Stimulated activated CD8-positive, alpha-beta memory T cell treated with anti-CD3 and anti-CD28 coated beads, Interleukin-7, amount 100 ng/mL, for 48 hours (primary cell): Measurements from ENCODE around the gene PLCXD1.
"Not testable (repeated sequence)": the region's sequence is repeated elsewhere in the genome, so short reads cannot be mapped to it uniquely, and the experiment has no call there.

Experiments
- DNase-seq, 2 donors: peaks; one replicate each; pipeline ENCODE4 v3.0.0-alpha.2; 2020; ENCODE audit warnings: low read depth in 1 of 2; ENCODE audit errors: extremely low read depth in 1 of 2

Gene PLCXD1

DNA sequence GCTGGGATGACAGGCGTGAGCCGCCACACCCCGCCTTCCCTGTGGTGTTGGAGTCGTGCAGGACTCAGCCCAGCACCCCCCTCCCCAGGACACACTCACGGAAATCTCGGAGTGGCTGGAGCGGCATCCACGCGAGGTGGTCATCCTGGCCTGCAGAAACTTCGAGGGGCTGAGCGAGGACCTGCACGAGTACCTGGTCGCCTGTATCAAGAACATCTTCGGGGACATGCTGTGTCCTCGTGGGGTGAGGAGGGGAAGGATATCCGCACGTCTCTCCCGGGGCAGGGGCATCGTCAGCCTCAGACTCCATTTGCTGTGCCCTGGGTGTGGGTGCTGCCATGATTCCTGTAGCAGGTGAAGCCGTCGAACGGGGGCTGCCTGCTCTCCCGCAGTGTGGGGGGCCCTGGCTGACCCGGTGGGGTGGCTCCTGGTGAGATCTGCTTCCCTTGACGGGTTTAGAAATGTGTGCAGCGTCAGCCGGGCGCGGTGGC lies 10.3 kb downstream of the PLCXD1 start:
- no peak for DNase-seq

DNA sequence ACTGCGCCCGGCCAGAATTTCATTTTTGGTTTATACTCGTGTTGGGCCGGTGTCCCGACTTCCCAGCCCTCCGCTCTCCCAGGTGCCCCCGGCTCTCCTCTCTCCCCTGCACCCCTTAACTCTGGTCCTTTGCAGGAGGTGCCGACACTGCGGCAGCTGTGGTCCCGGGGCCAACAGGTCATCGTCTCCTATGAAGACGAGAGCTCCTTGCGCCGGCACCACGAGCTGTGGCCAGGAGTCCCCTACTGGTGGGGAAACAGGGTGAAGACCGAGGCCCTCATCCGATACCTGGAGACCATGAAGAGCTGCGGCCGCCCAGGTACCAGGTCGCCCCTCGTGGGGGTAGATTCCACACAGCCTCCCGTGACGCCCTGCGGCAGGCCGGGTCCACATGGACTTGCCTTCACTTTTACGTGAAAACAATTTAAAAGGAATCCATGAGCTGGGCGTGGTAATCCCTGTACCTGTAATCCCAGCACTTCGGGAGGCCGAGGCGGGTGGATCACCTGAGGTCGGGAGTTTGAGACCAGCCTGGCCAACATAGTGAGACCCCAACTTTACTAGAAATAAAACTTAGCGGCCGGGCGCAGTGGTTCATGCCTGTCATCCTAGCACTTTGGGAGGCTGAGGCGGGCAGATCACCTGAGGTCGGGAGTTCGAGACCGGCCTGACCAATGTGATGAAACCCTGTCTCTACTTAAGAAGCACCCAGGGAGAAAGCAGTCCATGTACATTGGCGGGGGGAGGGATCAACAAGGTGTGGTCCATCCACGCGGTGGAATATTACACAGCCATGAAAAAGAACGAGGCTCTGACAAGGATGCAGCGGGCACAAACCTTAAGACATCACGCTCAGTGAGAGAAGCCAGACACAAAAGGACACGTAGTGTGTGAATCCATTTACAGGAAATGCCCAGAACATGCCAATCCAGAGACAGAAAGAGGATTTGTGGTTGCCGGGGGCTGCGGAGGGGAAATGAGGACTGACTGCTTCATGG lies 12.0 kb downstream of the PLCXD1 start:
- no peak for DNase-seq

DNA sequence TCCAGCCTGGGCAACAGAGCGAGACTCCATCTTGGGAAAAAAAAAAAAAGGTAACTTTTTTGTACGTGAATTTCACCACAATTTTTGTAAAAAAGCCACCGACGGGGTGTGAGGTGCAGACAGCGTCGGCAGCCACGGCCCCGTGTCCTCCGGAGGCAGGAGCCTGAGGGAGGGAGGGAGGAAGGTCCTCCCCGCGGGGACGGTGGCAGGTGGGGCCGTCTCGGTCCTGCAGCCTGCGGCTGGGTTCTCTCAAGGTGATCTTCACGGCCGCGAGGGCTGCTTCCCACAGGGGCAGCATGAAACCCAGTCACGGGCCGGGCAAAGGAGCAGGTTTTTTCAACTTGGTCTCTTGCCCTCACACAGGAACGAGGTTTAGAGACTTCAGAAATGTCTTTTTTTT lies 14.0 kb downstream of the PLCXD1 start:
- DNase-seq, result no peak

- DNase-seq, result no peak
Observed at GRCh38 chrX:298993-299392, 17.8 kb downstream of the PLCXD1 start.

DNA sequence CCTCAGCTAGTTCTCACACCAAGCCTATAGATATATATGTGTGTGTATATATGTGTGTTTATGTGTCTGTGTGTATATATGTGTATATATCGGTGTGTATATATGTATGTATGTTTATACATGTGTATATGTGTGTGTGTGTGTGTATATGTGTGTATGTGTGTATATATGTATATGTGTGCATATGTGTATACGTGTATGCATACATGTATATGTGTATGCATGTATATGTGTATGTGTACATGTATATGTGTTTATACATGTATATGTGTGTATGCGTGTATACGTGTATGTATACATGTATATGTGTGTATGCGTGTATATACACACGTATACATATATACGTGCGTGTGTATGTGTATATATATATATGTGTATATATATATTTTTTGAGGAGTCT lies 19.2 kb downstream of the PLCXD1 start:
- no peak for DNase-seq

- DNase-seq, result no peak
Observed at GRCh38 chrX:302975-303374, 21.8 kb downstream of the PLCXD1 start.

DNA sequence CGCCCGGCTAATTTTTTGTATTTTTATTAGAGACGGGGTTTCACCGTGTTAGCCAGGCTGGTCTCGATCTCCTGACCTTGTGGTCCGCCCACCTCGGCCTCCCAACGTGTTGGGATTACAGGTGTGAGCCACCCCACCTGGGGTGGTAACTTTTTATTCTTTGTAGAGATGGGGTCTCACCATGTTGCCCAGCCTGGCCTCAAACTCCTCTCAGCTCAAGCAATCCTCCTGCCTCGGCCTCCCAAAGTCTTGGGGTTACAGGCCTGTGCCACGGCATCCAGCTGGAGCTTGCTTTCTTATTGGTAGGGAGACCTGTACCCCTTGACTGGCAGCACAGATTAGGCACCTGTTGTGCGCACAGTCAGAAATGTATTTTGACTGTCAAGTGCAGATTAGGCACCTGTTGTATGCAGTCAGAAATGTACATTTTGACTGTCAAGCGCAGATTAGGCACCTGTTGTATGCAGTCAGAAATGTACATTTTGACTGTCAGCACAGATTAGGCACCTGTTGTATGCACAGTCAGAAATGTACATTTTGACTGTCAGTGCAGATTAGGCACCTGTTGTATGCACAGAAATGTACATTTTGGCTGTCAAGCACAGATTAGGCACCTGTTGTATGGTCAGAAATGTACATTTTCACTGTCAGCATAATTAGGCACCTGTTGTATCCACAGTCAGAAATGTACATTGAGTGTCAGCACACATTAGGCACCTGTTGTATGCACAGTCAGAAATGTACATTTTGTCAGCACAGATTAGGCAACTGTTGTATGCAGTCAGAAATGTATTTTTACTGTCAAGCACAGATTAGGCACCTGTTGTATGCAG lies 24.8 kb downstream of the PLCXD1 start:
- not testable (repeated sequence) for DNase-seq

GRCh38 chrX:306614-307251 lies 25.6 kb downstream of the PLCXD1 start:
- not testable (repeated sequence) for DNase-seq

DNA sequence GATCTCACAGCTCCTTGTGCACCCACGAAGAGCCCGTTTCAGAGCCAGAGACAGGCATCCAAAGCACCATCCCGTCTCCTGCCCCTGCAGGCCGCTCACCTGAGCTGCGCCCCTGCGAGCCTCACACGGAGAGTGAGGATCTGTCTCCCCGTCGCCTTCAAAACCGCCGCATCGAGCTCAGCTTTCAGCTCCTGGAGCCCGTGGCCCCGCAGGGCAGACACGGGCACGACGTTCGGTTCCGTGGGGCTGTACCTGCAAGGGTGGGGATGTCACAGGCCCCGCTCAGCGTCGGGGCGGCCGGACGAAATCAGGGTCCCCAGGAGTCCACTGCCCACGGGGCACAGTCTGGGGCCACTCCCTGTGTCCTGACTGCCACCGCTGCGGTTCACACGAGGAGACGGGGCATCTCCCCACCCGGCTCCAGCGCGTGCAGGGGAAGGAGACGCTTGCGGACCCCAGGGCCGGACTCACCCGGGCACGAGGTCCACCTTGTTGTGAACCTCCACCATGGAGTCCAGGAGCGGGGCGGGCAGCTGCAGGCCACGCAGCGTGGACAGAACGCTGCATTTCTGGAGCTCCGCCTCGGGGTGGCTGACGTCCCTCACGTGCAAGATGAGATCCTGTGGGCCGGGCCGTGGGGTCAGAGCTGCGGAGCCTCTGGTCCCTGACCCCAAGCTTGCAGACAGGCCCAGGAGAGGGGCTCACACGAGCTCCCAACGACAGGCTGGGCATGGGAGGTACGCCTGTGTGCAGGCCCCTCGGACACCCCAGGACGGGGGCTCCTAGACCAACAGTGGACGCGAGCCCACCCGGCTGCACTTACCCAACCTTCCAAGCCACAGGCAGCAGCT lies 26.3 kb downstream of the PLCXD1 start:
- DNase-seq, result no peak

DNA sequence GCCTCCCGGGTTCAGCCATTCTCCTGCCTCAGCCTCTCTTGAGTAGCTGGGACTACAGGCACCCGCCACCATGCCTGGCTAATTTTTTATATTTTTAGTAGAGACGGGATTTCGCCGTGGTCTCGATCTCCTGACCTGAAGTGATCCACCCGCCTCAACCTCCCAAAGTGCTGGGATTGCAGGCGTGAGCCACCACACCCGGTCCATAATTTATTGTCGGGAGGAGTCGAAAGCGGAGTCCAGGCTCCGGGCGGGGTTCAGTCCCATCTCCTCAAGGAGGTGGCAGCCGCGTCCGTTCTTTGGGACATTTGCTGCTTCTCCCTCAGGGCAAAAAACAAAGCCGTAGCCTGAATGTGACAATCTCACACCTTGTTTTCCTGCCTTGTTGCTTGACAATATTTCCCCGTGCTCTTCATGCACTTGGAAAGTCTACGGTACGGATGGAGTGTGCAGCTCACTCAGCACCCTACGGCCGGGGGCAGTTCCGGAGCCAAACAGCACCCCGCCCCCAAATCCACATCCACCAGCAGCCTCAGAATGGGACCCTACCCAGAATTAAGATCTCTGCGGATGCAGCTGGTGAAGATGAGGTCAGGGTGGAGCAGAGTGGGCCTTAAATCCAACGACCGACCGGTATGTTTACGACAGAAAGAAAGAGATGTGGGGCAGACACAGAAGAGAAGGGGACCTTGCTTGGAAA lies 27.8 kb downstream of the PLCXD1 start:
- no peak for DNase-seq

DNA sequence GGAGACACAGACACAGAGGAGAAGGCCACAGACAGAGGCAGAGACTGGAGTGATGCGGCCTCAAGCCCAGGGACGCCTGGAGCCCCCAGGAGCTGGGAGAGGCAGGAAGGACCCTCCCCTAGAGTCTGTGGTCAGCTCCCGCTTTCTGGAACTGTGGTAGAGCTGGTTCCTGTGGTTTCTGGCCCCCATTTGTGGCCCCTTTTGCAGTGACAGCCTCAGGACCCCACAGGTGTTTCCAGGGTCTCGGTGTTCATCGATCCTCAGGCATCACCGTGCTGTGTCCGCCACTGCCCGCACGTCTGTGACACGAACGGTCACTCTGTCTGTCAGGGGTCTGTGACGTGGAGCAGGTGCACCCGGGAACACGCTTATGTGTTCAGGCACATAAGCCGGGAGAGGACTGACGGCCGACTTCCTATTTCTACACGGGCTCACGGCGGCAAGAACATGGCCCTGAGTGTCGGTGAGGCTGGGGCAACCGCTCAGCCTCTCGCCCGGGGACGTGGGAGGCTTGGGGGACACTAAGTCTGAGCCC lies 29.5 kb downstream of the PLCXD1 start:
- no peak for DNase-seq

DNA sequence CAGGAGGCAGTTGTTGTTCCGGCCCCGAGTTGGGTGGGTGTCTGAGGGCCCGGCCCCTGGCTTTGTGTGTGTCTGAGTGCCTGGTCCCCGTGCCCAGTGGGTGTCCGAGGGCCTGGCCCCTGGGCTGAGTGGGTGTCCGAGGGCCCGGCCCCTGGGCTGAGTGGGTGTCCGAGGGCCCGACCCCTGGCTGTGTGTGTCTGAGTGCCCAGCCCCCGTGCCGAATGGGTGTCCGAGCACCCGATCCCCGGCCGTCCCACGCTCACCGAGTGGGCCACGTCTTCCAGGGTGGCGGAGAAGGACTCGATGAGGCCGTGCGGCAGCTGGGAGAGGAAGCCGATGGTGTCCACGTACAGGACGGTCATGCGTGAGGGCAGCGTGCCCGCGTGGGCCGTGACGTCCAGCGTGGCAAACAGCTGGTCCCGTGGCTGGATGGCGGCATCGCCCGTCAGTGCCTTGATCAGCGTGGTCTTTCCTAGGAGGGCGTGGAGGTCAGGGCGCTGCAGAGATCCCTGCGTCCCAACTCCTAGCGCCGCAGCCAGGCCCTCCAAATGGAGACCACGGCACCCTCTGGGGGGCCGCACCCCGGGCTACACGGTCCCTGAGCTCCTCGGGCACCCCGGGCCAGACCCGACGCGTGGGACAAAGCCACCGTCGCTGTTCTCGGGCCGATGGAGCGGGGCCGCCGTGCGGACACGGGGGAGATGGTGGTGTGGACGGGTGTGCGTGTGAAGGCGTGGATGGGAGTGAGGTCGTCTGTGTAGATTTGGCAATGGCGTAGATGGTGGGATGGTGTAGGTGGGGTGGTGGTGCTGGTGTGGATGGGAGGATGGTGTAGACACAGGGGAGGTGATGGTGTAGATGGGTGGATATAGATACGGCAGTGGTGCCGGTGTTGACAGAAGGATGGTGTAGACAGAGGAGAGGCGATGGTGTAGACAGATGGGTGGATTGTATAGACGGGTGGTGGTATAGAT lies 30.3 kb downstream of the PLCXD1 start:
- DNase-seq, result no peak

GRCh38 chrX:312621-313331 lies 31.6 kb downstream of the PLCXD1 start:
- no peak for DNase-seq

DNA sequence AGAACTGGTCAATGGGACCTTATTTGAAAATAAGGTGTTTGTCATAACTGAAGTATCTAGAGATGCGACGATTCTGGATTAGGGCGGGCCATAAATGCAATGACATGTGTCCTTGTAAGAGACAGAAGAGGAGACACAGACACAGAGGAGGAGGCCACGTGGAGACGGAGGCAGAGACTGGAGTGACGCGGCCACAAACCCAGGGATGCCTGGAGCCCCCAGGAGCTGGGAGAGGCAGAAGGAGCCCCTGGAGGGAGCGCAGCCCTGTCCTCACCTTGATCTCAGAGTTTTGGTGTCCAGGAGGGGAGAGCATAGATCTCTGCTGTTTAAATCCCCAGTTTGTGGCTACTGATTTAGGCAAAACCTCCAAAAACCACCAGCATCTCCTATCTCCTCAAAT lies 32.4 kb downstream of the PLCXD1 start:
- DNase-seq, result no peak

GRCh38 chrX:314049-314448 lies 32.9 kb downstream of the PLCXD1 start:
- no peak for DNase-seq

GRCh38 chrX:314781-315595 lies 33.8 kb downstream of the PLCXD1 start:
- DNase-seq, result no peak
